GM18867 (cell line): ENCODE measurements around the gene C16orf96.

Experiments
- ATAC-seq: cut with Tn5 transposase; IDR thresholded peaks from one replicate; pipeline ENCODE4 v1.9.1; 2021; ENCODE audit warnings: mild to moderate bottlenecking, moderate library complexity; ENCODE audit not compliant: unreplicated experiment

Gene C16orf96

DNA sequence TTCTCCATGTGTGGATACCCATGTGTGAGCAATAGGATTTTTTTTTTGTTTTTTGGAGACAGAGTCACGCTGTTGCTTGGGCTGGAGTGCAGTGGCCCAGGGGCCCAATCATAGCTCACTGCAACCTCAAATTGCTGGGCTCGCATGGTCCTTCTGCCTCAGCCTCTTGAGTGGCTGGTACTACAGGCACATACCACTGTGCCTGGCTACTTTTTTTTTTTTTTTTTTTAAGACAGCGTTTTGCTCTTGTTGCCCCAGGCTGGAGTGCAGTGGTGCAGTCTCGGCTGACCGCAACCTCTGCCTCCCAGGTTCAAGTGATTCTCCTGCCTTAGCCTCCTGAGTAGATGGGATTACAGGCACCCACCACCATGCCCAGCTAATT lies 85.2 kb downstream of the C16orf96 start:
- no peak for ATAC-seq

DNA sequence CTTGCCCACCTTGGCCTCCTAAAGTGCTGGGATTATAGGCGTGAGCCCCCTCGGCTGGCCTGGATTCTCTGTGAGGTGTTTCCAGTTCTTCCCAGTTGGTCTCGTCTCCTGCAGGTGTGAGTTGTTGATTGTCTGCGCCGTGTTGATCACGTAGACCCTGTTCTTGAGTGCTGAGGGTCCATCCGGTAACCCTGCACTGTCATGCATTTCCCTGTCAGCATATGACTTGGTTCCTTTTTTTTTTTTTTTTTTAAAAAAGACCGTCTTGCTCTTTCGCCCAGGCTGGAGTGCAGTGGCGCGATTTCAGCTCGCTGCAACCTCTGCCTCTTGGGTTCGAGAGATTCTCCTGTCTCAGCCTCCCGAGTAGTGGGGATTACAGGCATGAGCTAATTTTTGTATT lies 85.8 kb downstream of the C16orf96 start:
- no peak for ATAC-seq

DNA sequence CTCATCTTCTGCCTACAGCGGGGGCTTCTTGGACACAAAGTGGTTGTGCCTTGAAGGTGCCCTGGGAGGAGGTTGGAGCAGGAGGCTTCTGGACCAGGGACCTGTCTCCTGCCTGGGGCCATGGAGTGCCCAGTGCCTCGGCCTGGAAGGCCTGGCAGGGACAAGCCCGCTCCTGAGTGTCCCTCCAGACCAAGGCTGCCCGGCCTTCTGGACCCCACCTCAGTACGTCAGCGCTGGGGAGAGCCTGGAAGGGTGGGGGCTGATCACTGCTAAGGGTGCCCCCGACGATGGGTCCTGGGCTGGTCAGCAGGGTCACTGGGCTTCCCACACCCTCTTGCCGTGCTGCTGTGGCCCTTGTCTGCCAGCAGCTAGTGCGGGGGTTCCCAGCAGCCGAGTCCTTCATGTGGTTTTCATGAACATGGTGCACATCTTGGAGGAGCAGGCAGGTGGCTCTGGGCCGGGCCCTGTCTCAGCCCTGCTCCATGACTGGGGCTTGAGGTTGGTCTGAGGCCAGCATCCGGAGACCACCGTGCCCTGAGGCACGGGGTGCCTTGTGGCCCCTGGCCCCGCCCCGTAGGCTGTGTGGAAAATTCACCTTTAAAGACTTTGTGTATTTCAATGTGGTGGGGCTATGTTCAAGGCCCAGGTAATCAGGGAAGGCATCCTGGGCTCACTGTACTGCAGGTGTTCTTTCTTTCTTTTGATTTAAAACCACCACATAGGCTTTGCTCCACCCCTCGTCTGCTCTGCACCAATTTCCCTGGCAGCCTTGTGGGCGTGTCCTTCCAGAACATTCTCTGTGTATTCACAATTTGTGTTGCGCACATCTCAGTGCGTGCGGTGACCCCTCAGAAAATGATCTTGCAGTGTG lies 90.9 kb downstream of the C16orf96 start:
- no peak for ATAC-seq

DNA sequence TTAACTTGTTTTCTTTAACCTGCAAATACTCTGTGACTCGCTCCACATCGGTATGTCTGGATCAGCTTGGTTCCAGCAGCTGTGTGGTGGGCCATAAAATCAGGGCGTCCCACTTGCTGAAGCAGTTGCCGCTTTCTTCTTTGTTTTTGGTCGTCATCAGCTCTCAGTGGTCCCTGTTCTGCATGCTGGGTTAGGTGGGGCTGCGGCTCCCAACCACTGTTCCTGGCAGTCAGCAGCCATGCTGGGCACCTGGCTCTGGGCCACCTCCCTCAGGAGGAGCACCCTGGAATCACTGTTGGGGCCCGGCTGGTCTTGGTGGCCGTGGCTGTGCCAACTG lies 91.5 kb downstream of the C16orf96 start:
- ATAC-seq, result no peak

DNA sequence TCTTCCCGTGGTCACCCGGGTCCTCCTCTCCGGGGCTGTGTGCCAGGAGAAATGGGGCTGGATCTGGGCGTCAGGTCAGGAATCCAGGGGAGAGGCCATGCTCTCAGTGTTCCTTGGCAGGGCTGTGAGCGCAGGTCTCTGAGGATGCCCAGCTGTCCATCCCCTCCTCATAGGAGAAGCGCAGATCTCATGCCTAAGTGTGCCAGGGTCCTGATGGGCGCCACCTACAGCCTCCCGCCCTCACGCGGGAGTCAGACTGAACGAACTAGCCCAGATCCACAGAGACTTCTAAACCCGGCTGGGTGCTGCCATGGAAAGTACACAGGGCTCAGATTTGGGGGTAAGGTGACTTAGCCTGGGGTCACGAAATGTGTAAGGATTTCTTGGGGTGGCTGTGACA lies 92.8 kb downstream of the C16orf96 start:
- ATAC-seq, result no peak

DNA sequence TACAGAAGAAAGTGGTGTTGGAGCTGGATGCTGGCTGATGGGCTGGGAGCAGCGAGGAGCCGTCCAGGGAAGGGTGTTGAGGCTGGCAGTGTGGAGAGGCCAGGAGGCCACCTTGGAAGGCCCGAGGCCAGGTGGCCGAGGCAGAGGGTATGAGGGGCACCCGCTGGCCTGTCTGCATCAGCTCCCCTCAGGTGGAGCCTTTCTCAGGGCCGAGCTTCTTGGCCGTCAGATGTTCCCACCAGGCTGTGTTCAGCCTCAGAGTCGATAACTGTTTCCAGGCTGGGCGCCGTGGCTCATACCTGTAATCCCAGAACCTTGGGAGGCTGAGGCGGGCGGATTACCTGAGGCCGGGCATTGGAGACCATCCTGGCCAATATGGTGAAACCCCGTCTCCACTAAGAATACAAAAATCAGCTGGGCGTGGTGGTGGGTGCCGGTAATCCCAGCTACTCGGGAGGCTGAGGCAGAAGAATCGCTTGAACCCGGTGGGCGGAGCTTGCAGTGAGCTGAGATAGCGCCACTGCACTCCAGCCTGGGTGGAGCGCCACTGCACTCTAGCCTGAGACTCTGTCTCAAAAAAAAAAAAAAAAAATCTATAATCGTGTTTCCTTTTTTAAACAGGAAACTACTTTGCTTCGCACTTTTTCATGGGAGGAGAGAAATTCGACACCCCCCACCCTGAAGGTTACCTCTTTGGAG lies 93.8 kb downstream of the C16orf96 start:
- ATAC-seq, result no peak
